IPS-NIHi11 (cell line): ENCODE measurements around the gene ACCSL.

Experiments used
- DNase-seq: peaks from one replicate; pipeline ENCODE4 v3.0.0; 2012; ENCODE audit warnings: mixed read lengths, low spot score

The ACCSL gene

GRCh38 chr11:44096360-44097185 is 48.8 kb downstream of the ACCSL start:
- no peak for DNase-seq

- DNase-seq: no peak
Measured at GRCh38 chr11:44097821-44098220, 50.0 kb downstream of the ACCSL start.

GRCh38 chr11:44101098-44101497 is 53.3 kb downstream of the ACCSL start:
- no peak for DNase-seq

GRCh38 chr11:44104481-44105294 is 56.9 kb downstream of the ACCSL start:
- DNase-seq: peak; percentile 38

GRCh38 chr11:44108260-44108659 is 60.5 kb downstream of the ACCSL start:
- DNase-seq: no peak
